ENCODE data around the gene PGPEP1. TPM values are rescaled to one million over a fixed set of nuclear protein-coding genes. Genes with fewer than 3 reads are reported as not detected.

The PGPEP1 gene
- polyA plus RNA-seq, 2 donors, result 1.8 to 1.9 TPM

DNA sequence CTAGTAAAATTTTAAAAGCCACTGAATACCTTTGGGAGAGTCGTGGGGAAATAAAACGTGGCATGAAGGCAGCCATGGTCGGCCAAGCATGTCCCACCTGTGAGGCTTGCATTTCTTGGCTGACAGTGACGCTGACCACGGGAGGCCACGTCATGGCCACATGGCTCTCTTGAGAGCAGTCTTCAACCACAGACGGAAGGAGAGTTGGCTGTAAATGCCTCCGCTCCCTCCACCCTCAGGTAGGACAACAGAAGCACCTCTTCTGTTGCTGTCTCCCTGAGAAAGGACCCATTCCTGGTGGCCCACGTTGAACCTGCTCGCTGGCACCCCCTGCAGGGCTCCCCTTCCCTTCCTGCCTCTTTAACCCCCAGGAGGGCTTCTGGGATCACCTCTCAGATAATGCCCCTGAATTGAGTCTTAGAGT is 67.7 kb downstream of the PGPEP1 start:
- Histone ChIP-seq H3K36me3 (ENCODE audit: control insufficient read depth in 2 of 2, insufficient read depth in 2 of 2, low read length in 1 of 2) (no peaks in the 10 kb centered on the region), H3K9me3 (ENCODE audit: control insufficient read depth in 2 of 2, insufficient read depth in 1 of 2, low read depth in 1 of 2, low read length in 1 of 2) (no peaks in the 10 kb centered on the region), H3K27me3 (ENCODE audit: control insufficient read depth in 1 of 2, insufficient read depth in 2 of 2, low read length in 2 of 2) (no peaks in the 10 kb centered on the region), H3K4me1 (ENCODE audit: control insufficient read depth in 2 of 2, insufficient read depth in 2 of 2, low read length in 1 of 2) (no peaks in the 10 kb centered on the region), H3K4me3 (ENCODE audit: low read depth in 1 of 2, low read length in 2 of 2) (no peak overlapping the region), H3K27ac (ENCODE audit: low read depth in 2 of 2, low read length in 1 of 2) (no peak overlapping the region)
- 48 to 57% methylated on average over 10 of the region's 10 CpGs for WGBS, 2 donors

DNA sequence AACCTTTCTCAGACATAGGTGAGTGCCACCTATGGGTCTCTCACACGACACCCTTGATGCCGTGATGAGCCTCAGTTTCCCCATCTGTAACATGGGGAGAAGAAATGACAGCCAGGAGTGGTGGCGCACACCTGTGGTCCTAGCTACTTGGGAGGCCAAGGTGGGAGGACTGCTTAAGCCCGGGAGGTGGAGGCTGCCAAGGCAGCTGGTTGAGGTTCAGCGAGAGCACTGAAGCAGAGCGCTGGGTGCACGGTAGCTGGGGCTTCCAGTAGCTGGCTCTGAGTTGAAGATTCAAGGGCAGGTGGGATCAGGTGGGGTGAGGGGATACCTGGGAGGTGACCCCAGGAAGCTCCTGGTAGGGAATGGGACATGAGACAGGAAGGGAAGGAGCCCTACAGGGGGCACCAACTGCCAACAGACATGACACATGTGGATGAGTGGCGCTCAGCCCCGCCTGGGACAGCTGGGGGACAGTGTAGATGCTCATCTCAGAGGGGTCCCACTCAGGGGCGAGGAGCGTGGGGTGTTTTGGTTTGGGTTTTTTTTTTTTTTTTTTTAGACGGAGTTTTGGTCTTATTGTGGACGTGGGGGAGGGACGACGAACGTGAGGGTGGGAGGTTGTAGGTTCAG is 72.3 kb downstream of the PGPEP1 start:
- H3K9me3 ChIP-seq (ENCODE audit: control insufficient read depth in 2 of 2, insufficient read depth in 1 of 2, low read depth in 1 of 2, low read length in 1 of 2), result no peaks in the 10 kb centered on the region
- H3K27ac ChIP-seq (ENCODE audit: low read depth in 2 of 2, low read length in 1 of 2), result no peak overlapping the region
- no peak overlapping the region for H3K4me3 ChIP-seq (ENCODE audit: low read depth in 1 of 2, low read length in 2 of 2)
- peaks cover 5 to 11% of the 10 kb centered on the region in 2 donors for H3K4me1 ChIP-seq (ENCODE audit: control insufficient read depth in 2 of 2, insufficient read depth in 2 of 2, low read length in 1 of 2)
- H3K27me3 ChIP-seq (ENCODE audit: control insufficient read depth in 1 of 2, insufficient read depth in 2 of 2, low read length in 2 of 2), result no peaks in the 10 kb centered on the region
- H3K36me3 ChIP-seq (ENCODE audit: control insufficient read depth in 2 of 2, insufficient read depth in 2 of 2, low read length in 1 of 2), result no peaks in the 10 kb centered on the region
- WGBS, 2 donors, result 76 to 77% methylated on average over 16 of the region's 16 CpGs

DNA sequence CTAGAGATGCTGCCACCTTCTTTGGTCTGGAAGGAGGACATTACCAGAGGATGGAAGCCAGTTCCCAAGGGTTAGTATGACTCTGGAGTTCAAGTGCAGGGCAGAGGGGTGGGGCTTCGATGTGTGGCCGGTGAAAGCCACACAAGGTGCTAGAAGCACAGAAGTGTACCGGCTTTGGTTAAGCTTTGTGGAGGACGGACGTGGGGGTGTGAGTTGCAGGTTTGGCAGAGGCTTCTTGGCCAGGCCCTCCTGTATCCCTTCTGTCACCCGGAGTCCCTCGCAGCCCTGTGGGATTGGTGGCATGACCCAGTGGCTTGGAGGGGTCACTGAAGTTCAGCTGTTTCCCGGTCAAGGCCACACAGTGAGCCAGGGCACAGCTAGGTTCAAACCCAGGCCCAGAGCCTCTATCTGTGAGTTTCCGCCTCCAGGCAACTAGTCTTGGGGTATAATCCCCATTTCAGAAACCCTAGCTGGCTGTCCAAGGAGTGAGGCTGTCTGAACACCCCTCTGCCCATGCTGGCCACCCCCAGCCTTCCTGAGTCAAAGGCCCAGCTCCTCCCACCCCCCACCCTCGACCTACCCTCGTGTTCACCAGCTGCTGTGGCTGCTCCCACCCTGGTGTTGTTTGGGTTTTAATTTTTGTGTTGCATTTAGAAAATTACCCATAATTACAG is 74.2 kb downstream of the PGPEP1 start:
- H3K4me1 ChIP-seq (ENCODE audit: control insufficient read depth in 2 of 2, insufficient read depth in 2 of 2, low read length in 1 of 2), result peaks cover 5 to 25% of the 10 kb centered on the region in 2 donors
- no peak overlapping the region for H3K4me3 ChIP-seq (ENCODE audit: low read depth in 1 of 2, low read length in 2 of 2)
- no peaks in the 10 kb centered on the region for H3K27me3 ChIP-seq (ENCODE audit: control insufficient read depth in 1 of 2, insufficient read depth in 2 of 2, low read length in 2 of 2)

DNA sequence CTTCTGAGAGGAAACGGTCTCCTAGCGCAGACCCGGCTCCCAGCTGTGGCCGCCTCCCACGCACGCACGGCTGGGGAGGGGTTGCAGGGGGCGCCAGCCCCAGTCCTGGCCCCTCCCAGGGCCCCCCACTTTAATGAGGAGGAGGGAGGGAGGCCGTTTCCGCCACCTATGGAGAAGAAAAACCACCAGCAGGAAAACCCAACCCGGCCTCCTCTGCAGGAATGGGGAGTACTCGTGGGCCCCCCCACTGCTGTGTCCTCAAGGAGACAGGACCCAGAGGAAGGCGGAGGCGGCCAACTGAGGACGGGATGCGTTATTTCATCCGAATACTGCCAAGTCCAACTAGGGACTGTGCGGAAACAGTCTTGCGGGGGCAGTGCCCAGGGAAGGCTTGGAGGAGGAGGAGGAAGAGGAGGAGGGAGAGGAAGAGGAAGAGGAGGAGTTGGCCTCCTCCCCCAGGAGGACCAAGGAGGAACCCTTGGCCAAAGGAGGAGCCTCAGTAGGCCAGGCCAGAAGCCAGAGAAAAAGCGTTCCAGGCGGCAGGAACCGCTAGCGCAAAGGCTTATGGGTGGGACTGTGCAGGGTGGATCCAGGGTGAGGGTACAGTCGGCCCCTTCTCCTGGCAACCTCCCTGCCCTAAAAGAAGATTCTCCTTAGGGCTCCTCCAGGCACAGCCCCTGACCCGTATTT is 74.9 kb downstream of the PGPEP1 start:
- H3K36me3 ChIP-seq (ENCODE audit: control insufficient read depth in 2 of 2, insufficient read depth in 2 of 2, low read length in 1 of 2), result no peaks in the 10 kb centered on the region
- peaks cover 5 to 30% of the 10 kb centered on the region in 2 donors for H3K4me1 ChIP-seq (ENCODE audit: control insufficient read depth in 2 of 2, insufficient read depth in 2 of 2, low read length in 1 of 2)
- WGBS, 2 donors, result 30 to 33% methylated on average over 25 of the region's 25 CpGs
- no peaks in the 10 kb centered on the region for H3K9me3 ChIP-seq (ENCODE audit: control insufficient read depth in 2 of 2, insufficient read depth in 1 of 2, low read depth in 1 of 2, low read length in 1 of 2)
- H3K4me3 ChIP-seq (ENCODE audit: low read depth in 1 of 2, low read length in 2 of 2), result no peak overlapping the region
- H3K27ac ChIP-seq (ENCODE audit: low read depth in 2 of 2, low read length in 1 of 2), result peak overlapping the region; percentile 84 to 88
- H3K27me3 ChIP-seq (ENCODE audit: control insufficient read depth in 1 of 2, insufficient read depth in 2 of 2, low read length in 2 of 2), result no peaks in the 10 kb centered on the region

More for the DNA sequence above, 74.2 kb downstream of the PGPEP1 start:
- Histone ChIP-seq H3K27ac (ENCODE audit: low read depth in 2 of 2, low read length in 1 of 2) (peak overlapping the region; percentile 84 to 88), H3K9me3 (ENCODE audit: control insufficient read depth in 2 of 2, insufficient read depth in 1 of 2, low read depth in 1 of 2, low read length in 1 of 2) (no peaks in the 10 kb centered on the region), H3K36me3 (ENCODE audit: control insufficient read depth in 2 of 2, insufficient read depth in 2 of 2, low read length in 1 of 2) (no peaks in the 10 kb centered on the region)
- WGBS, 2 donors, result 25 to 34% methylated on average over 11 of the region's 11 CpGs

DNA sequence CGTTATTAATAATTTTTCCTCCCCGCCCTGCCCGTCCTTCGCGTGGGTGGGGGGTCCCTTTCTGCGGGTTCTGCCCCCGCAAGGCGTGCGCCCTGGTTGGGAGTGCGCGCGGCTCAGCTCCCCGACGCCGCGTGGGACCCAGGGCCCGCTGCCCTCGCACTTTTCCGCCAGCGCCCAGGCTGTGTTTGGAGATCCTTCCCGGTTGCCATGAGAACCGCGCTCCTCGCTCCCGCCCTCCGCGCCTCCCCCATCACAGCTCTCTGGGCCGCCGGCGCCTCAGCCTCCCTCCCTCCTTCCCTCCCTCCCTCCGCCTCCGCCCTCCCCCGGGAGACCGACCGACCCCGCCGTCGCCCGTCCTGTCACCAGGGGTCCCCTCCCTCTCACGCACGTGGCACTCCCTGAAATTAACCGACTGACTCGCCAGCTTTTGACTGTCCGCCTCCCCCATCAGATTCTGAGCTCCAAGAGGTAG is 76.4 kb downstream of the PGPEP1 start:
- WGBS, 2 donors, result 1 to 2% methylated on average over 42 to 44 of the region's 44 CpGs
- no peaks in the 10 kb centered on the region for H3K9me3 ChIP-seq (ENCODE audit: control insufficient read depth in 2 of 2, insufficient read depth in 1 of 2, low read depth in 1 of 2, low read length in 1 of 2)
- peak overlapping the region; percentile 84 to 88 for H3K27ac ChIP-seq (ENCODE audit: low read depth in 2 of 2, low read length in 1 of 2)
- peaks cover 5 to 39% of the 10 kb centered on the region in 2 donors for H3K4me1 ChIP-seq (ENCODE audit: control insufficient read depth in 2 of 2, insufficient read depth in 2 of 2, low read length in 1 of 2)
- H3K27me3 ChIP-seq (ENCODE audit: control insufficient read depth in 1 of 2, insufficient read depth in 2 of 2, low read length in 2 of 2), result no peaks in the 10 kb centered on the region
- H3K4me3 ChIP-seq (ENCODE audit: low read depth in 1 of 2, low read length in 2 of 2), result peak overlapping the region; percentile 14 to 18
- no peaks in the 10 kb centered on the region for H3K36me3 ChIP-seq (ENCODE audit: control insufficient read depth in 2 of 2, insufficient read depth in 2 of 2, low read length in 1 of 2)

GRCh38 chr19:18417250-18418028 is 77.0 kb downstream of the PGPEP1 start:
- Histone ChIP-seq H3K9me3 (ENCODE audit: control insufficient read depth in 2 of 2, insufficient read depth in 1 of 2, low read depth in 1 of 2, low read length in 1 of 2) (no peaks in the 10 kb centered on the region), H3K27me3 (ENCODE audit: control insufficient read depth in 1 of 2, insufficient read depth in 2 of 2, low read length in 2 of 2) (no peaks in the 10 kb centered on the region), H3K4me1 (ENCODE audit: control insufficient read depth in 2 of 2, insufficient read depth in 2 of 2, low read length in 1 of 2) (peaks cover 5 to 39% of the 10 kb centered on the region in 2 donors), H3K36me3 (ENCODE audit: control insufficient read depth in 2 of 2, insufficient read depth in 2 of 2, low read length in 1 of 2) (no peaks in the 10 kb centered on the region), H3K27ac (ENCODE audit: low read depth in 2 of 2, low read length in 1 of 2) (peak overlapping the region; percentile 80 to 88), H3K4me3 (ENCODE audit: low read depth in 1 of 2, low read length in 2 of 2) (peak overlapping the region; percentile 14 to 18)
- WGBS, 2 donors, result 0 to 1% methylated on average over 33 to 53 of the region's 53 CpGs

DNA sequence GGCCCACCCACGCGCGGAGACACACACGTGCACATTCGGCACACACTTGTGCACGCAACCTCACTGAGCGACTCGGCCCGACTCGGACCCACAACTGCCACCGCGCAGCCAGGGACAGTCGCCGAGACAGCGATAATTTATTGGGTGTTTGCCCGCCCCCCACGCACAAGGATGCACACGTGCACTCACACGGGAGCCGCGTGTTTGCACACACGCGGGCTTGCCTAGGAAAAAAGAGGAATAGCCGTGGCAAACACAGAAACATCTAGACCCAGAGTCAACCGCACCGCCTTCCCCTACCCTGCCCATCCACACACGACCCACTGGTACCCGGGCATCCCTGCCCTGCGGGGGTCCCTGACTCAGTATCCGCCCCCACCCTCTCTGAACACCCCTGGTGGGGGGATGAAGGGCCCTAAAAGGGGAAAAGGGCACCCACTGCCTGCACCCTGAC is 77.7 kb downstream of the PGPEP1 start:
- Histone ChIP-seq H3K27ac (ENCODE audit: low read depth in 2 of 2, low read length in 1 of 2) (peak overlapping the region; percentile 80 to 88), H3K36me3 (ENCODE audit: control insufficient read depth in 2 of 2, insufficient read depth in 2 of 2, low read length in 1 of 2) (no peaks in the 10 kb centered on the region), H3K9me3 (ENCODE audit: control insufficient read depth in 2 of 2, insufficient read depth in 1 of 2, low read depth in 1 of 2, low read length in 1 of 2) (no peaks in the 10 kb centered on the region), H3K4me3 (ENCODE audit: low read depth in 1 of 2, low read length in 2 of 2) (no peak overlapping the region), H3K27me3 (ENCODE audit: control insufficient read depth in 1 of 2, insufficient read depth in 2 of 2, low read length in 2 of 2) (no peaks in the 10 kb centered on the region), H3K4me1 (ENCODE audit: control insufficient read depth in 2 of 2, insufficient read depth in 2 of 2, low read length in 1 of 2) (peaks cover 5 to 42% of the 10 kb centered on the region in 2 donors)
- 8 to 9% methylated on average over 30 of the region's 30 CpGs for WGBS, 2 donors

GRCh38 chr19:18418483-18419194 is 78.2 kb downstream of the PGPEP1 start:
- Histone ChIP-seq H3K27me3 (ENCODE audit: control insufficient read depth in 1 of 2, insufficient read depth in 2 of 2, low read length in 2 of 2) (no peaks in the 10 kb centered on the region), H3K4me1 (ENCODE audit: control insufficient read depth in 2 of 2, insufficient read depth in 2 of 2, low read length in 1 of 2) (peaks cover 5 to 44% of the 10 kb centered on the region in 2 donors), H3K9me3 (ENCODE audit: control insufficient read depth in 2 of 2, insufficient read depth in 1 of 2, low read depth in 1 of 2, low read length in 1 of 2) (no peaks in the 10 kb centered on the region), H3K36me3 (ENCODE audit: control insufficient read depth in 2 of 2, insufficient read depth in 2 of 2, low read length in 1 of 2) (no peaks in the 10 kb centered on the region), H3K4me3 (ENCODE audit: low read depth in 1 of 2, low read length in 2 of 2) (peak overlapping the region; percentile 57 to 68), H3K27ac (ENCODE audit: low read depth in 2 of 2, low read length in 1 of 2) (peak overlapping the region; percentile 80 to 88)
- WGBS, 2 donors, result 12% methylated on average over 39 of the region's 39 CpGs
